IMR-90 (cell line): ENCODE data around the gene SERPIND1. TPM values are rescaled to one million over a fixed set of nuclear protein-coding genes. Genes with fewer than 3 reads are reported as not detected.

Source experiments
- polyA plus RNA-seq, 3 experiments: library from polyadenylated mRNA; depleted of rRNA; stranded (reverse); fragments of >200 nt; gene quantifications; 2 replicates each; pipeline ENCODE4 v1.2.3, GENCODE V29; 2012; ENCODE audit warnings: low replicate concordance in 1 of 3
- total RNA-seq: library from RNA; depleted of rRNA; stranded (reverse); fragments of >200 nt; gene quantifications from 2 replicates; pipeline ENCODE4 v1.2.3, GENCODE V29; 2012; rRNA removed

Gene SERPIND1
- total and polyA plus RNA-seq, 2 of the 4 experiments (the other 2 are of a cell fraction): 0.12 TPM; not detected in 1

Other genes starting within 250 kb of the SERPIND1 start
- gene PI4KA, start 84.7 kb downstream of the SERPIND1 start, total RNA-seq: 16.8 and 18.6 TPM in 2 replicates
- 35.5 and 39.3 TPM in 2 replicates for gene PI4KA, start 84.7 kb downstream of the SERPIND1 start, polyA plus RNA-seq (2012; rRNA removed)
- 10.6 and 12.5 TPM in 2 replicates for gene SNAP29, start 84.9 kb downstream of the SERPIND1 start, total RNA-seq
- 29.5 and 30.0 TPM in 2 replicates for gene SNAP29, start 84.9 kb downstream of the SERPIND1 start, polyA plus RNA-seq (2012; rRNA removed)
- 35.5 and 35.8 TPM in 2 replicates for gene CRKL, start 143.3 kb downstream of the SERPIND1 start, total RNA-seq
- 18.7 and 20.6 TPM in 2 replicates for gene CRKL, start 143.3 kb downstream of the SERPIND1 start, polyA plus RNA-seq (2012; rRNA removed)
- gene AIFM3, start 193.1 kb downstream of the SERPIND1 start, total RNA-seq: under 0.01 and 0.18 TPM in 2 replicates
- gene AIFM3, start 193.1 kb downstream of the SERPIND1 start, polyA plus RNA-seq (2012; rRNA removed): 0.09 TPM in 2 replicates
- 19.2 and 22.8 TPM in 2 replicates for gene LZTR1, start 208.2 kb downstream of the SERPIND1 start, total RNA-seq
- 41.3 and 43.8 TPM in 2 replicates for gene LZTR1, start 208.2 kb downstream of the SERPIND1 start, polyA plus RNA-seq (2012; rRNA removed)
- gene THAP7, start 228.0 kb downstream of the SERPIND1 start, total RNA-seq: 13.3 and 14.2 TPM in 2 replicates
- gene THAP7, start 228.0 kb downstream of the SERPIND1 start, polyA plus RNA-seq (2012; rRNA removed): 19.8 and 23.2 TPM in 2 replicates
- gene P2RX6, start 241.1 kb downstream of the SERPIND1 start, total RNA-seq: 0.56 and 0.90 TPM in 2 replicates
- 1.4 and 1.6 TPM in 2 replicates for gene P2RX6, start 241.1 kb downstream of the SERPIND1 start, polyA plus RNA-seq (2012; rRNA removed)